NK-92 (cell line): ENCODE measurements around the gene EPHA2.
"Not testable (repeated sequence)": the region's sequence is repeated elsewhere in the genome, so short reads cannot be mapped to it uniquely, and the experiment has no call there.

Experiments used
- DNase-seq: peaks from one replicate; lab custom pipeline; 2025; ENCODE audit not compliant: unreplicated experiment; lab: John Stamatoyannopoulos, UW

Gene EPHA2

GRCh38 chr1:16168622-16169360, 12.9 kb upstream of the EPHA2 start:
- no peak for DNase-seq

GRCh38 chr1:16168144-16168495, 12.3 kb upstream of the EPHA2 start:
- not testable (repeated sequence) for DNase-seq

DNA sequence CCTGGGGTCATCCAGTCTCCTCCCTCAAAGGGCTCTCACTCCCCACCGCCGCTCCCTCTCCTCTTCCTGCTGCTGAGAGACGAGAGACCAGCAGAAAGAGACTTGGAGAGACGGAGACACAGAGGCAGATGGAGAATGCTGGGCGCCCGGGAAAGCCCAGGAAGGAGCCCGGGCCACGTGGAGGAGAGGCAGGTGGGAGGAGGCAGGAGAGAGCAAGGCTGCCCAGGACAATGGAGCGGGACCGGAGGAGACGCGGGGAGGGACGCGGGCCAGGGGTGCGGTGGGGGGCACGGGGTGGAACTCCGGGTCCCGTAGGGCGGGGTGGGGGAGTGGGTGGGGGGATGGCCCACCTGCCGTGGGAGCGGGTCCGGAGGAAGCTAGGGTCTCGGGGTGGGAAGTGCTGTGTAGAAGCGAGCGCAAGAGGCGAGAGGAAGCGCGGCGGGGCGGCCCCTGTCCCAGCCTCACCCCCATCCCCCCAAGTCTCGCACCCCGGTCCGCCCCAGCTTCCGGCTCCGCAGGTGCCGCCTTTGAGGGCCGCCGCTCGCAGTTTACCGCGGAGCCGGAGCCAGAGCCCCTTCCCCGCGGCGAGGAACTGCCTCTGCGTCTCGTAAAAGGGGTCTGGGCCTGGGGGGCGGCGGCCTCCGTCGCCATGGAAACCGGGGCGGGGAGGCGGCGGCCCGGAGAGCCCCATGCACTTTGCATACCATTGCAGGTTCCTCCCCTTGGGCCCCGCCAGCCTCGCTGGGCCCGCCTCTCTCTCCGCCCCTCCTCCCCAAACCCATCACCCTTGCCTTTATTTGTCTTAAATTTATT, 11.7 kb upstream of the EPHA2 start:
- DNase-seq: no peak

GRCh38 chr1:16166117-16166516, 10.2 kb upstream of the EPHA2 start:
- DNase-seq: no peak

DNA sequence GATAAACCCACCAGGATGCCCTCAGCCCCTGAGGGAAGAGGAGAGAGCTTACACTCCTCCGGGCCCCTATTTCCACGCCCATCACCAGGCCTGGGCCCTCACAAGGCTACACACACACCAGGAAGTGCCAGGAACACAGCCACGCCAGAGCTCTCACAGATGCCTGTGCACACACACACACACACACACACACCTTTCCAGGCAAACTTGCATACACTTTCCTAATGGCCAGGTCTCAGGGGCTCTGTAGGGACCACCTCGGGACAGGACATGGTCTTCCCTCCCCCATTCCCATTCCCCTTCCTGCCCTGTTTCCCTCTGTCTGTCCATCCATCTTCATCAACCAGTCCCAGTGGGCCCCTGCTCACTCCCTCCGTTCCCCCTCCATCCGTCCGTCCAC, 9.7 kb upstream of the EPHA2 start:
- DNase-seq: no peak

DNA sequence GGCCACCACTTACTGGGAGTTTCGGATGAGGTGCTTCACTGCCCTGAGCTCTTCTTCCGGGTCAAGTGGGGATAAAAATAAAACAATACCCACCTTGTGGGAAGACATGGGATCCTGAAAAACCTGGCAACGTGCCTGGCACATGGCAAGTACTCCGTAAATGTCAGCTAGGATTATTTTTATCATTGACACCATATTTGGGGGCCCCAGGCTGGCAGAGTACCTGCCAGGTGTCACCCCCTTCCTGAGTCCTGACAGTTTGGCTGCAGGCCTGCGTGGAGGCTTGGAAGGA, 9.2 kb upstream of the EPHA2 start:
- no peak for DNase-seq

DNA sequence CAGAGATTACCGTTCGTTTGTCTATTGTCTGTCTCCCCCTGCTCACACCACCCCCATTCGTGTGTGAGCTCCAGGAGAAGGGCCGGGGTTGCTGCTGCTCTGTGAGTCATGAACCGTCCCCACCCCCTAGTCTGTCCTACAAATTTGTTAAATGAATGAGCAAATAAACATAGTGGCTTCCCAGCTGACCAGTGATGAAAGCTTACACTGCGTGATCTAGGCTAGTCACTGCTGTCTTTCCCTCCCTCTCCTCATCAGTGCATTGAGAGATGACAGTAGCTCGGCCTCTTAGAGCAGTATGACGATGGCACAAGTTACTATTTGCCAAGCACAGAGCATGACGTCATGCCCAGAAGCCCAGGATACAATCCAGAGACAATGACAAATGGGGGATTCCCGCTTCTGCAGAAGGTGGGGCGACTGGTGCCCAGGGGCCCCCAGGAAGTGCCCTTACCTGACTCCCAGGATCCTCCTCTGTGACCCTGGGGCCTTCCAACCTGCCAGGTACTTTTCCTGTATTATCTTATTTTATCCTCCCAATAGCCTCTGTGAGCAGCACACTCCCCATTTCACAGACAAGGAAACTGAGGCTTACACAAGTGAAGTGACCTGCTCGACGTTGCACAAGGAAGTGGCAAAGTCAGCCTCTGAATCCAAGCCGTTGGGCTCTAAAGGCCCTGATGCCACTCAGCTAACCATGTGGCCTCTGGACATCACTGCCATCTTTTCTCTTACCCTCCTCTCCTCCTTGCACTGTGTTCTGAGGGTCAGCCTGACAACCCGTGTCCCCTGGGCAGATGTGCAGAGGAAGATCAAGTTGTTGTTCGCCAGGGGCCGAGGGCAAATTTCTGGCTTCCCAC, 8.6 kb upstream of the EPHA2 start:
- DNase-seq: no peak

- not testable (repeated sequence) for DNase-seq
Observed at GRCh38 chr1:16163608-16164212, 7.8 kb upstream of the EPHA2 start.

- DNase-seq: no peak
Observed at GRCh38 chr1:16162163-16162822, 6.4 kb upstream of the EPHA2 start.

GRCh38 chr1:16161717-16162116, 5.8 kb upstream of the EPHA2 start:
- no peak for DNase-seq

- DNase-seq: no peak
Observed at GRCh38 chr1:16158993-16159831, 3.3 kb upstream of the EPHA2 start.

GRCh38 chr1:16158025-16158424, 2.2 kb upstream of the EPHA2 start:
- DNase-seq: no peak

DNA sequence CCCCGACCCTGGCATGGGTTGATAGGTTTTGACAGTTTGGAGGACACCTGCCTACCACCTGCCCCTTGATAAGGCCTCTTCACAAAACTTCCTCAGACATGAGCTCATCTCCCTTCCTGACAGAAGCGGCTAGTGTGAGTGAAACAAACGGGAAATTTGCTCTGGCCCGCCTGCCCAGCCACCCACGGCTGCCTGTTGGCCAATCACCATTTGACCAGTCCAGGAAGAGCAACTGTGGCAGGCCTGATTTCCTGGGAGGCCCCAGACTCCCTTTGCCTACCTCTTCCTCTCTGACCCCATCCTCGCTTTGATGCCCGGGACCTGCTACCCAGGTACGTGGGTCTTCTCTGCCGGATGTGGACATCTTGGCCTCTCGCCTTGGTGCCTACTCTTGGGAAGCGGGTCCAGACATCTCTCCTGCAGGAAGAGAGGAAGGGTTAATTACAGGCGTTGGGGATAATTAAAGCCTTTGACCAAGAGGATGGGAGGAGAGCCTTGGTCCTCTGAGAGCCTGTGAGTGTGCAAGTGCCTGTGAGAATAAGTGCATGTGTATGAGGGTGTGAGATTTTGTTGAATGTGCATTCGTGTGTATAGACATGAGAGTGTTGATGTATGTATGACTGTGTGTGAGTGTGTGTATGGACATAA, 1.1 kb upstream of the EPHA2 start:
- no peak for DNase-seq

GRCh38 chr1:16153999-16154673, 1.7 kb downstream of the EPHA2 start:
- DNase-seq: no peak

GRCh38 chr1:16153096-16153998, 2.5 kb downstream of the EPHA2 start:
- DNase-seq: no peak

GRCh38 chr1:16152481-16153087, 3.3 kb downstream of the EPHA2 start:
- DNase-seq: no peak

- DNase-seq: no peak
Observed at GRCh38 chr1:16151995-16152384, 3.9 kb downstream of the EPHA2 start.
